ENCODE measurements around the gene SP3.
"Not testable (repeated sequence)": the region's sequence is repeated elsewhere in the genome, so short reads cannot be mapped to it uniquely, and the experiment has no call there.

SP3 gene

GRCh38 chr2:173941567-173941966 is 23.6 kb downstream of the SP3 start:
- DNase-seq, result no peak

GRCh38 chr2:173940208-173941020 is 24.8 kb downstream of the SP3 start:
- DNase-seq, result no peak

DNA sequence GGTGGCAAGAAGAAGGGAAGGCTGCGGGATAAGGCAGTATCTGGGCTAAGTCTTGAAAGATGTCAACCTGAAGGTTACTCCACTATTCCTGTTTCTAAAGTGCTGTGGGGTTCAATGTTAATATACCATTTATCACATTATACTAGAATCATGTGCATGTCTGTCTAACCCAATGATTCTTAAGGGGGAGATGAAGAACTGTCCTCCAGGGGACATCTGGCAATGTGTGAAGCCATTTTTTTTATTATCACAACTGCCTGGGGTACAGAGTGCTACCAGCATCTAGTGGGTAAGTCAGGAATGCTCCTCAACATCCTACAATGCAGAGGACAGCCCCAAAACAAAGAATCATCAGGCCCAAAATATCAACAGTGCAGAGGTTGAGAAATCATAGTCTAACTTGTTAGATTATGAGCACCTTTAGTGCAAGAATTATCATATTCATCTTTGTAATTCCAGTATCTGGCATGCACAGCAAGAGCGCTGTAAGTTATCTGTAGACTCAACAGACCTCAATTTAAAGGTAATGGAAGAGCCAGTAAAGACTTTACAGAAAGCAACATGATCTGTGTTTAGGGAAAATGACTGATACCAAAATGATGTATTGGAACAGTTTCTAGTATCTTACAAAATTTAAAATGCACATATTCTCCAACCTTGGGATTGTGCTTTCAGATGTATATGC is 26.3 kb downstream of the SP3 start:
- no peak for DNase-seq

- no peak for DNase-seq
Measured at GRCh38 chr2:173935305-173935704, 29.9 kb downstream of the SP3 start.

DNA sequence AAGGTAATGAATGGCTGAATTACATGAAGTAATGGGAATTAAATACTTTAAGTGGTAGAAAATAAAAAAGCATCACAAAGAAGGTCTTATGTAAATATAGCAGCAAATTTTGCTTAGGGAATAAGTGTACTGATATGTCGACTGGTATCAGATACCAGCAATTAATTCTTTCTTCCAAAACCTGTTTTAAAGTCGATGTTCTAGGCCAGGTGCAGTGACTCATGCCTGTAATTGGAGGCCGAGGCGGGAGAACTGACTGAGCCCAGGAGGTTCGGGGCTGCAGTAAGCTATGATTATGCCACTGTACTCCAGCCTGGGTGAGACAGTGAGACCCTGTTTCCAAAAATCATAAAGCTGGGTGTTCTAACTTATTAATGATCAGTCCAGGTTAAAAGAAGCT is 30.3 kb downstream of the SP3 start:
- DNase-seq, result peak; percentile 21

DNA sequence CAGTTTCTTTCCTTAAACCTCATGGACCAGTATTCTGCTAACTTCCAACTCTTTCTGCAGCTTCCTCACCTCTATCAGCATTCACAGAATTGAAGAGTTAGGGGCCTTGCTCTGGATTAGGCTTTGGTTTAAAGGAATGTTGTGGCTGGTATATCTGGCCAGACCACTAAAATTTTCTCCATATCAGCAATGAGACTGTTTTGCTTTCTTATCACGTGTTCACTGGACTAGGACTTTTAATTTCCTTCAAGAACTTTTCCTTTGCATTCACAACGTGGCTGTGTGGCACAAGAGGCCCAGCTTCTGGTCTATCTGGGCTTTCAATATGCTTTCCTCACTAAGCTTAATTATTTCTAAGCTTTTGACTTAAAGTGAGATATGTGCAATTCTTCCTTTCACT is 33.4 kb downstream of the SP3 start:
- no peak for DNase-seq

GRCh38 chr2:173929441-173929840 is 35.7 kb downstream of the SP3 start:
- DNase-seq, result no peak

GRCh38 chr2:173926875-173927274 is 38.3 kb downstream of the SP3 start:
- no peak for DNase-seq

- DNase-seq, result no peak
Measured at GRCh38 chr2:173924285-173924684, 40.9 kb downstream of the SP3 start.

- no peak for DNase-seq
Measured at GRCh38 chr2:173922760-173923159, 42.4 kb downstream of the SP3 start.

GRCh38 chr2:173922068-173922467 is 43.1 kb downstream of the SP3 start:
- no peak for DNase-seq

DNA sequence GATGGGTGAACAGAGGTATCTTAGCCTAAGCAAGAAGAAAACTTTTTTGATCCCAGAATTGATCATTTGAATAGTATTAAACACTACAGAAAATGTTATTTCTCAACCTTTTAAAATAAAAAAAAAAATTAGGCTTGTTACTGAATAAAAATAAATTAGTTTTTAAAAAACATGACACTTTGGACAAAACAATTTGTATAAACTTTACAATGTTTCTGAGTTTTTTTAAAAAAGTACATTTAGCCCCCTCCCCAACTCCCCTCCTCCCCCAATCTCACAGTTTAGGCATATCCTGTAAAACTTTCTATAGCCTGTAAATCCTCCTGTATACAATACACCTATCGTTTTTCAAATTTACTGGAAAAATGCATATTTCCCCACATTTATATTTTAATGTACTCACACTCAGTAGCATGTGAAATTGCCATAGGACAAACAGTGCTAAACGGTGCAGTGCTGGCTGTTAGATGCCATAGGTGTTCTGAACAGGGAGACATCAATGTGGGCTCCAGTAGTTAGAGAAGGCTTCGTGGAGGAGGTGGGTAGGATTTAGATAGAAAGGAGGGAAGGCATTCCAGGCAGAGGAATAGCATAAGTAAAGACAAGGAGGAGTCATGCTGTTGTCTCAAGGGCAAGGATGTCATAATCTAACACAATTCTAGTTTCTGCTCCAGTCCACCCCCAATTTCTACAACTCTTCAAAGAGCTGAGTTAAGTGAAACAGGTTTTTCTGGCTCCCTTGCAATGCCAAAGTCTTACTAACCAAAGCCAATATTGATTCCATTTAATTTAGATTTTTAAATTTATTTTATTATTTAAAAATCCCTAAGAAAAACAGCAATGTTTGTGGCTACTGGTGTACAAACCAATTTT is 50.9 kb downstream of the SP3 start:
- DNase-seq, result no peak

DNA sequence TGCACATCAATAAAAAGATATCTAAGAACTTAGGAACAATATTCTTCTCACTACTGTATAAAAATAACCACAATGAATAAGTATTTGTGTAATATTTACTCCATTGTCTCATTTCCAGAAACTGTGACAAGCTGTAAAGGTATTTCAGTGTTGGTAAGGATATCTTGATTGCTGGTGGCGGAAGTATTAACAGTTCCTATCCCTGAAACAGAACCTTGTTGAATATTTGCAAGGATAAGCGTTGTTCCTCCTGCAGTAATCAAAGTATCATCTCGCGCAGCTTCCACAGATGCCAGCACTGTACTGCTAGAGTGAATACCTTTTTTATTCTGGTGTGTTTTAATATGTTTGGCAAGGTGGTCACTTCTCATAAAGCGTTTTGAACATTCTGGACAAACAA is 55.3 kb downstream of the SP3 start:
- no peak for DNase-seq

- no peak for DNase-seq
Measured at GRCh38 chr2:173906626-173907025, 58.5 kb downstream of the SP3 start.

GRCh38 chr2:173903601-173904394 is 61.4 kb downstream of the SP3 start:
- DNase-seq, result no peak

DNA sequence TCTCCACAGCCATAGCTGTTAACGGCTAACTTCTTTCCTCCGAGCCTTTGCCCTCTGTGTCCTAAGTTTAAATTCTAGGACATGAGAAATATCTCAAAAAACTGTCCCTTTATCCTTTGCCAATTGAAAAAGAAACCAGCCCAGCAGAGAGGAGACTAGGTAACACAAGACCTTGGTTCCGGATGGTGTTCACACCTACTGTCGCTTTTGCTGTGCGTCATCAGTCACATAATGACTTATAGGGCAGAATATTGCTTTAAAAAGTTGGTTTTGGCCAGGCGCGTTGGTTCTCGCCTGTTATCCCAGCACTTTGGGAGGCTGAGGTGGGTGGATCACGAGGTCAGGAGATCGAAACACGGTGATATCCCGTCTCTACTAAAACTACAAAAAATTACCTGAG is 66.2 kb downstream of the SP3 start:
- DNase-seq, result no peak

GRCh38 chr2:173898178-173898668 is 67.0 kb downstream of the SP3 start:
- no peak for DNase-seq

DNA sequence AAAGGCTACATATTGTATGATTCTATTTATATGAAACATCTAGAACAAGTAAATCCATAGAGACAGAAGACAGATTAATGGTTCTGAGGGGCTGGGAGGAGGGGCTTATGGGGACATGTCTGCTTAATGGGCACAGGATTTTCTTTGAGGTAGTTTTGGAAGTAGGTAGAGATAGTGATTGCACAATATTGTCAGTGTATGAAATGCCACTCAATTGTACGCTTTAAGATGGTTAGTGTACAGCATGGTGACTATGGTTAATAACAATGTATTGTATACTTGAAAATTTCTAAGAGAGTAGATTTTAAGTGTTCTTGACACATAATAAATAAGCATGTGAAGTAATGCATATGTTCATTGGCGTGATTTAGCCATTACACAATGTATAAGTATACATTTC is 68.4 kb downstream of the SP3 start:
- DNase-seq, result no peak

DNA sequence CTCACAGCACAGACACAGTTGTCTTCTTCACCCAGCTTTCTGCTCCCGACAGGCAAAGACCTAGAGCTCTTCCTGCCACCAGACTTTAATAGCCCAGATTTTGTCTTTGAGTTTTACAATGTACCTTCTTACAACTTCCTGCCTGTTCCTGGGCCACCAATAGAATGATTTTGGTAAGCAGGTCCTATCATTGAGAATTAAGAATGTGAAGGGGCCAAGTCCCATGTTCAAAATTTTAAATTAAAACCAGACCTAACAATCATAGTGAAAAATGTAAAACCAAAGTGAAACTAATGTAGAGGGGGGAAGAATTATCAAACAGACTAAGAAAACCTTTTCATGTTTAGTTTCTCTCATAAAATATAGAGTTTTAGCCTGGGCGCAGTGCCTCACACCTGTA is 72.8 kb downstream of the SP3 start:
- no peak for DNase-seq

DNA sequence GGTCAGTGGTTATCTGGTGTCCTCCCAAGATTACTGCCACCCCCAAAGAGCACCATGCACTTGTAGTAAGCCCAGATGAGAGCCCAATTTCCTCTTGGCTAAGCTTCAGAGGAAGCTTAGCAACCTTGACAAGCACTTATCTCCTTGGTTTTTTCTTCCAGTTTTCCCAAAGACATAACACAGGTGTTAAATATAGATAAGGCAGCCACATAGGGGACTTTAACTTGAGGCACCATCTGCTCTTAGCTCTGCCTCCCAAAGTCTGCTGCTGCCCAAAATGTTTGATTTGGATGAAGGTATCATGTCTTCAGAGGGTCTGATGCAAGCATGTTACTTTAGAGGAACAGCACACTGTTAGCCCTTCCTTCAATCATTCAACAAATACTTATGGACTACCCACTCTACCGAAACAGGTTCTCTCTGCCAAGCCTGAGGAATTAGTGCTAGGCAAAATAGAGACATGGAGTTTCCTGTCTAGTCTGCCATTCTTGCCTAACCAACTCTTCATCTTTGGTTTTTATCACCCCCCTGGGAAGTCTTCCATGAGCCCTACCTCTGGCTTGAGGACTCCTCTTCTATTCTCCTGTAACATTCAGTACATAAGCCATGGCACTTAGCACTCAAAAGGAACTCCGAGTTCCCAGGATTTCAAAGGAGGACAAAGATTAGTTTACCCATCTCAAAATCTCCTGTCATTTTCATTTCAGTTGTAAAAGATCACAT is 73.7 kb downstream of the SP3 start:
- DNase-seq, result no peak

DNA sequence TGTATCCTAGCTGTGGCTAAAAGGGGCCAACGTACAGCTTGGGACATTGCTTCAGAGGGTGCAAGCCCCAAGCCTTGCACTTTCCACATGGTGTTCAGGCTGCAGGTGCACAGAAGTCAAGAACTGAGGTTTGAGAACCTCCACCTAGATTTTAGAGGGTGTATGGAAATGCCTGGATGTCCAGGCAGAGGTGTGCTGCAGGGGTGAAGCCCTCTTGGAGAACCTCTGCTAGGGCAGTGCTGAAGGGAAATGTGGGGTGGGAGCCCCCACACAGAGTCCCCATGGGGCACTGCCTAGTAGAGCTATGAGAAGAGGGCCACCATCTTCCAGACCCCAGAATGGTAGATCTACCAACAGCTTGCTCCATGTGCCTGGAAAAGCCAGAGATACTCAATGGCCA is 75.7 kb downstream of the SP3 start:
- not testable (repeated sequence) for DNase-seq

DNA sequence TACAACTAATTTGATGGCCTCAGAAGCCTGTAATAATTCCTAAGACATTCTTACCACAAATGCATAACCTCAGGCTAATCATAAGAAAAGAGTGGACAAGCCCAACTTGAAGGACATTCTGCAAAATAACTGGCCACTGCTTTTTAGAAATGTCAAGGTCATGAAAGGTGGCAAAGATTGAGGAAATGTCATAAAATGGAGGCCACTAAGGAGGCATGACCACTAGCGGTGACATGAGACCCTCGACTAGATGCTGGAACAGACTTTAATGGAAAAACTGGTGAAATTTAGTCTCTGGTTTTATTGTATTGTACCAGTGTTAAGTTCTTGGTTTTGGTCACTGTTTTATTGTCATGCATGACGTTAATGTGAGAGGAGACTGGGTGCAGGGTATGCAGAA is 78.6 kb downstream of the SP3 start:
- no peak for DNase-seq

Data from COR-L47 (cell line).